GM19452 (cell line): ENCODE measurements around the gene SYCP2L.
"Not testable (repeated sequence)": the region's sequence is repeated elsewhere in the genome, so short reads cannot be mapped to it uniquely, and the experiment has no call there.

Source experiments
- ATAC-seq: cut with Tn5 transposase; IDR thresholded peaks from one replicate; pipeline ENCODE4 v1.9.1; 2021; ENCODE audit not compliant: unreplicated experiment

SYCP2L gene

GRCh38 chr6:10954590-10955010 lies 67.7 kb downstream of the SYCP2L start:
- peak; percentile 88 for ATAC-seq

- ATAC-seq: no peak
These were observed 69.9 kb downstream of the SYCP2L start for GRCh38 chr6:10956776-10957175.

GRCh38 chr6:10957414-10957886 lies 70.6 kb downstream of the SYCP2L start:
- no peak for ATAC-seq

GRCh38 chr6:10960171-10960570 lies 73.3 kb downstream of the SYCP2L start:
- no peak for ATAC-seq

- ATAC-seq: no peak
These were observed 75.0 kb downstream of the SYCP2L start for GRCh38 chr6:10961837-10962236.

GRCh38 chr6:10962673-10963072 lies 75.8 kb downstream of the SYCP2L start:
- ATAC-seq: no peak

GRCh38 chr6:10963113-10963512 lies 76.3 kb downstream of the SYCP2L start:
- ATAC-seq: no peak

- ATAC-seq: peak; percentile 93
These were observed 77.8 kb downstream of the SYCP2L start for GRCh38 chr6:10964684-10965083.

- no peak for ATAC-seq
These were observed 81.9 kb downstream of the SYCP2L start for GRCh38 chr6:10968776-10969175.

- ATAC-seq: no peak
These were observed 83.9 kb downstream of the SYCP2L start for GRCh38 chr6:10970731-10971130.

GRCh38 chr6:10972196-10972595 lies 85.3 kb downstream of the SYCP2L start:
- ATAC-seq: no peak

GRCh38 chr6:10976571-10976970 lies 89.7 kb downstream of the SYCP2L start:
- no peak for ATAC-seq

- ATAC-seq: no peak
These were observed 90.5 kb downstream of the SYCP2L start for GRCh38 chr6:10977231-10977968.

- no peak for ATAC-seq
These were observed 92.8 kb downstream of the SYCP2L start for GRCh38 chr6:10979603-10980002.

- ATAC-seq: no peak
These were observed 94.6 kb downstream of the SYCP2L start for GRCh38 chr6:10981409-10981808.

GRCh38 chr6:10984959-10985358 lies 98.1 kb downstream of the SYCP2L start:
- ATAC-seq: not testable (repeated sequence)

- ATAC-seq: no peak
These were observed 102.7 kb downstream of the SYCP2L start for GRCh38 chr6:10989587-10989986.

- no peak for ATAC-seq
These were observed 104.3 kb downstream of the SYCP2L start for GRCh38 chr6:10991115-10991514.

- no peak for ATAC-seq
These were observed 107.0 kb downstream of the SYCP2L start for GRCh38 chr6:10993896-10994295.

GRCh38 chr6:10995114-10995707 lies 108.4 kb downstream of the SYCP2L start:
- no peak for ATAC-seq

- no peak for ATAC-seq
These were observed 113.1 kb downstream of the SYCP2L start for GRCh38 chr6:10999994-11000393.

GRCh38 chr6:11002176-11002575 lies 115.3 kb downstream of the SYCP2L start:
- no peak for ATAC-seq

- not testable (repeated sequence) for ATAC-seq
These were observed 116.4 kb downstream of the SYCP2L start for GRCh38 chr6:11003297-11003696.
